ENCODE measurements around the gene SGMS1.

DNA sequence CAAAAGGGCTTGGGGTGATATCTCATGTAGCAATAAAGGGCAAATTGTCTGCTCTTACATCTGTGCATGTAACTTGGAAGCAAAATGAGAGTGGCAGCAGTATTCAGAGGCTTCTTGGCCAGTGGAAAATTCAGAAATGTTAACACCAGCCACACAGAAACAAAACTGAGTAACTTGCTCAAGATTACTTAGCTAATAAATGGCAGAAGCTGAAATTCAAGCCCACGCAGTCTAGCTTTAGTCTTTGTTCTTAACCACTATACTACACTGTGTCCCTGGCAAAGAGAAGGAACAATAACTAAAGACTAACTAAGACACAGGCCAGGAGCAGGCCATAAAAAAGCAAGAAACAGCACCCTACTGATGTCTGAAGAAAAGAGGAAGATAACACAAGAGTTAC lies 186.5 kb downstream of the SGMS1 start:
- TF ChIP-seq, protein P1, sequence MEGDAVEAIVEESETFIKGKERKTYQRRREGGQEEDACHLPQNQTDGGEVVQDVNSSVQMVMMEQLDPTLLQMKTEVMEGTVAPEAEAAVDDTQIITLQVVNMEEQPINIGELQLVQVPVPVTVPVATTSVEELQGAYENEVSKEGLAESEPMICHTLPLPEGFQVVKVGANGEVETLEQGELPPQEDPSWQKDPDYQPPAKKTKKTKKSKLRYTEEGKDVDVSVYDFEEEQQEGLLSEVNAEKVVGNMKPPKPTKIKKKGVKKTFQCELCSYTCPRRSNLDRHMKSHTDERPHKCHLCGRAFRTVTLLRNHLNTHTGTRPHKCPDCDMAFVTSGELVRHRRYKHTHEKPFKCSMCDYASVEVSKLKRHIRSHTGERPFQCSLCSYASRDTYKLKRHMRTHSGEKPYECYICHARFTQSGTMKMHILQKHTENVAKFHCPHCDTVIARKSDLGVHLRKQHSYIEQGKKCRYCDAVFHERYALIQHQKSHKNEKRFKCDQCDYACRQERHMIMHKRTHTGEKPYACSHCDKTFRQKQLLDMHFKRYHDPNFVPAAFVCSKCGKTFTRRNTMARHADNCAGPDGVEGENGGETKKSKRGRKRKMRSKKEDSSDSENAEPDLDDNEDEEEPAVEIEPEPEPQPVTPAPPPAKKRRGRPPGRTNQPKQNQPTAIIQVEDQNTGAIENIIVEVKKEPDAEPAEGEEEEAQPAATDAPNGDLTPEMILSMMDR (IDR thresholded peaks at IDR 0.05; ENCODE audit: poor library complexity, severe bottlenecking) = no peak
- TF ChIP-seq EZH2 (IDR thresholded peaks at IDR 0.05; ENCODE audit: borderline replicate concordance, insufficient read depth, low read length, poor library complexity, severe bottlenecking) (no peak), EP300 (conservative IDR thresholded peaks at IDR 0.05; ENCODE audit: poor library complexity, severe bottlenecking) (no peak)

Measured in neural cell (in vitro differentiated cells).